ENCODE results near the gene TIMP4.

The TIMP4 gene

DNA sequence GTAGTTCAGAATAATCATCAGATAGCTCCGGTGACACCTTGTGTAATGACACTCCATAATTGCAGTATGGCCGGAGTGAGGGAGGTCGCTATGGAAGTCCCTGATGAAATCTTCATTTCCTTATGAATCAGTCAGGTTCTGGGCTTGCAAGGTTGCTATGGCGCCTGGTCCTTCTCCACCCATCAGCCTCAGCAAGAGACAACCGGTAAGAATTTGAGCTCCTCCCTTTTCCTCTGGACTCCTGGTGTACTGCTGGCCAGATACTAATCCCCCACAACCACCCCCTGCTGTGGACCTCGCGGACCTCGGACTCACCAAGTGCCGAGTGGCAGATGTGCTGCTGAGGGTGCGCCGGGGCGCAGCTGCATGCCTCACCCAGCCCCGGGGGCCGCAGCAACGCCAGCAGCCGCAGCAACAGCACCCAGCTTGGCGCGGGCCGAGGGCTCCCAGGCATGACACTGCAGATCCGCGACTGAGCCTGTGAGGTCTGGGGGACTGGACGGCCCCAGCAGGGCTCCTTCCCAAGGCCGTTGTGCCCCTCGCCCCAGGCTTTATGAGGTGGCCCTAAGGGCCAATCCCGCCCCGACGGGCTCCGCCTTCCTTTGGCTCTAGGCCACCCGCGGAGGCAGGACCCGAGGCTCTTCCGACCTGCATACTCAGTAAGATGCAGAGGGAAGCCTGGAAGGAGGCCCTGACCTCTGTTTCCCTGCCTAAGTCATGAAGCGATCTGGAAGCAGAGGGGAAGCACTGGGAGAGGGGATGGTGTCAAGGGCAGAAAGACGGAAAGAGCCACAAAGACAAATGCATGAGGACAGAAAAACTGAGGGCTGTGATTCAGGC, at the start of gene TIMP4:
TIMP4 (minus strand) TSS at position 526 of the 840 bp plus-strand sequence; CDS start at position 454, 72 bp downstream.
- peak; percentile 75 for DNase-seq (ENCODE audit: low read depth)

DNA sequence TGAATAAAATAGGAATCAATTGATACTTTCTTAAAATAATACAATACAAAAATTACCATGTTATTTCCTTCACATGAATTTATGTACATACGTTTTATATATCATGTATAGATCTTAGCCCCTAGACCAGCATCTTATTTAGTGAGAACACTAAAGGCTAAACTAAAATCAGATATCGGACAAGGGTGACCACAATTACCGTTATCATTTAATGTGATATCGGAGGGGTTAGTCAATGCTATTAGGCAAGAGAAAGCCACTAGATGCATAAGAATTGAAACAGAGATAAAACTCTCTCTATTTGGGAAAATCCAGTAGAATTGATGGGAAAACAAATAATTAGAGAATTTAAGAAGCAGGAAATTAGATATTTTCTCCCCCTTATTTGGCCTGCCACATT, 46.5 kb upstream of the TIMP4 start:
- DNase-seq (ENCODE audit: low read depth) = no peak

DNA sequence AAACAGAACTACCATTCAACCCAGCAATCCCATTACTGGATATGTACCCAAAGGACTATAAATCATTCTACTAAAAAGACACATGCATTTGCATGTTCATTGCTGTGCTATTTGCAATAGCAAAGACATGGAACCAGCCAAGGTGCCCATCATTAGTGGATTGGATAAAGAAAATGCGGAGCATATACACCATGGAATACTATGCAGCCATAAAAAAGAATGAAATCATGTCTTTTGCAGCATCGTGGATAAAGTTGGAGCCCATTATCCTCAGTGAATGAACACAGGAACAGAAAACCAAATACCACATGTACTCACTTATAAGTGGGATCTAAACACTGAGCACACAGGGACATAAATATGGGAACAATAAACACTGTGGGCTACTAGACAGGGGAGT, 43.1 kb upstream of the TIMP4 start:
- DNase-seq (ENCODE audit: low read depth) = no peak

DNA sequence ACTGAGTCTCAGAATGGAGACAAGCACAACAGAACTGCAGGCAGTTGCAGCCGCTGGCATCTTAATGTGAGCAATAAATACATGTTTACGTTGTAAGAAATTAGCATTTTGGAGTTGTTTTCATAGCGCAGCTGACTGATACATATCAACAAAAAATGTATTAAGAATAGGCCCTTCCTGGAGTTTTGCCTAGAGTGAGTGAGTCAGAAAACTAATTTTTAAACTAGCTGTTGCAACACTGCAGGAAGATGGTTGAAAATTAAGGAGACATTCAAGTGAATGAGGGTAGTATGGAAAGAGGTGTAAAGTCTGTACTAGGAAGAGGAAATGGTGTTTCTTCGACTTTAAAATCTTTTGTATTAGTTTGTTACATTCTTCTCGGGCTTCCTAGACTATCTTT, 39.6 kb upstream of the TIMP4 start:
- peak; percentile 75 for DNase-seq (ENCODE audit: low read depth)

DNA sequence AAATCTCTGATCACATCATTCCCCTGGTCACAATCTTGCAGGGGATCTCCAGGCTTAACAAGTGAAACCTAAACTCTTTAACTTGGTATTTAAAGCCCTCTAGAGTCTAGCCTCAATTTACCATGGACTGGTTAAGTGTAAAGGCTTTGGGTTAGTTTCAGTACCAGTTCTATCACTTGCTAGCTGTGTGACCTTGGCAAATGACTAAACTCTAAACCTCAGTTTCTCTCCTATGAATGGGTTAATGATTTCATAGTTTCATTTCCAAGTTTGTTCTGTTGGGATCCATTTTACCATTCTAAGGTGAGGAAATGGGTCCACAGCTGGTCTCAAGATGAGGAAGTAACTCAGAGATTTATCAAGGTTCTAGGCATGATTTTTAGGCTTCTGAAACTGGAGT, 38.8 kb upstream of the TIMP4 start:
- no peak for DNase-seq (ENCODE audit: low read depth)

DNA sequence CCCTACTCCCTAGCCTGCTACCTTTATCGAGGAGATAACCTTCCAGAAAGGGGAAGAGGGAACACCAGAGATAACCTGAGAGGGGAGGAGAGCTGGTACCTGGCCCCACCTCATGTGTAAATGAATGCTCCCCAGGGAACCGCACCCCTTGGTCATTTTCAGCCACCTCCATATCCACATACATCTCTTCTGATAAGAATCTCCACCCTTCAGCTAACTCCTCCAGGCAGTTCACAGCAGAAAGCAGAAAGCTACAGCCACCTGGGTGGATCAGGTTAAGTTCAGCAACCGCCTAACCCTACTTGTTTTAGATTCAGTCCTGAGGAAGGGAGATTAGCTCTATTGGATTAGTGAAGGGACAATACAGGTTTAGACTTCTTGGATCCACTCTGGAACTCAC, 38.0 kb upstream of the TIMP4 start:
- DNase-seq (ENCODE audit: low read depth) = no peak

DNA sequence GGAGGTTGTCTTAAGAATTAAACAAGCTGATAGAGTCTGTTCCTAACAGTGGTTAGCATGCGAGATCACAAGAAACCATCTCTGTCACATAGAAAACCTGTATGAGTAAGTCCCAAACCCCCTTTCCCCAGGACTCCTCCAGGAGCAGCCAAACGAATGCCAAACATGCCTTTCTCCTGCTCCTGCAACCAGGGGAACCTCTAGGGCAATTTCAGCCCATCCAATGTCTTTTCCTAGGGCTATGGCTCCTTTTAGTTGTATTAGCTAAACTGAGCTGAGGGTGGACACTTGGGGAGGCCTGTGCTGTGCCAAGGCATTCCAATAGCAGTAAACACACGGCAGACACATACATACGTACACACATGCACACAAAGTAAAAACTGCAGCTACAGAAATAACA, 36.5 kb upstream of the TIMP4 start:
- DNase-seq (ENCODE audit: low read depth) = no peak

DNA sequence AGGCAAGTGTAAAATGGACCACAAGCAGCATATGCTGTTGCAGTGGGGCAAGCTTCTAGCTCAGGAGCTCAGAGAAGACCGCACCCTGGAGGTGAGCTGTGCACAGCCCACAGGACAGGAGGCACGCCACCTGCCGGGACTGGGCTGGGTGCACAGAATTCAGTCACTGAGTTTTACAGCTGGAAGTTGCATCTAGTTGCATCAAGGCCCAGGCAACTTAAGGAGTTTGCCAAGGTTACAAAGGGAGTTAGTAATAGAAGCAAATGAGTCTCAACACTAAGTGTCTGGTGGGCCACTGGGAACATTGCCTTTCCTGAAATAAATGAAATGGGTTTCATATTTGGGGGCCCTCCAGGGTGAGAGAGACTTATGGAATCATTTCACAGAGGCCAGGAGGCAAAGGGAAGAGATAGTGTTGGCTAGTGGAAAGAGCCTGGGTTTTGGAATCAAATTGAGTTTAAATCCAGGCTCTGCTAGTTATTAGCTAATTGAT, 36.0 kb upstream of the TIMP4 start:
- DNase-seq (ENCODE audit: low read depth) = peak; percentile 60

DNA sequence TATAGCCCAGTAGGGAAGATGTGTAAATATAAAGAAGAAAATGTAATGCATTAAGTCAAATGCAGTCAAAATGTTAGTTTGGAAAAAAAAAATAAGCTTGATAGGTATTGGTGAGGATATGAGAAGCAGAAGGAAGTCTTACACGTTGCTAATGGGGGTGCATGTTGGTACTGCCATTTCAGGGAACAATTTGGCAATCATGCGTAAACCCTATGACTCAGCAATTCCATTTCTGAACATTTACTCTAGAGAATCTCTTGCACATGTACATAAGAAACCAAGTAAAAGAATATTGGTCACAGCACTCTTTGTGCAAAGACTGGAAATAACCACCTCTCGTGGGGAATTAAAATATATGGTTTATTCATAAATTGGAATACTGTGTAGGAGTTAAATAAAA, 35.5 kb upstream of the TIMP4 start:
- peak; percentile 98 for DNase-seq (ENCODE audit: low read depth)

DNA sequence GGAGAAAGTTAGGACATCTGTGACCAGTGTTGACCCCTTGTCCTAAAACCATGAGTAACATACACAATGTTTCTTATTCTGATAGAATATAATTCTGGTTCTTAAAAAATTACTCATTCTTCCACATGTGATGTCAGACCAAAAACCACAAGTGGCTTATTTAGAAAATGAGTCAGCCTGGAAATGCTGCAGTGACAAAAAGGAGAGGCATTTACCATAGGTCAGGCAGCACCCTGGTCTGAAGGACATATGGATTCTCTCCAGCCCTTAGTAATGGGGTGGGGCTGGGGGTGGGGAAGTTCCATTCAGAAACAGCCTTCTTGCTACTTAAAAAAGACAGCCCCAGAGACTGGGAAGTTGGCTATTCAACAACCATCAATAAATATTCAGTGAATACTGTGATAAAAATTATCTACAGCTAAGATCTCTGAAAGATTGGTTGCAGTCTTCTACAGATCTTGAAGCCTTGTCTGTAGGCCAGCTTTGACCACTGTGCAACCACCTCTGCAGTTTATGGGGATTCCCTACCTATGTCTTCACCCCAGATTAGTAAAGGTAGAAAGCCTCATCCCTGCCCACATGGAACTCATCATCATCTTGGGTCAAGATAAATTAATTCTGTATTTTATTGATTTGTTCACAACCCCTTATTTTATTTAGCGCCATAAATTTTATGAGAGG, 34.9 kb upstream of the TIMP4 start:
- DNase-seq (ENCODE audit: low read depth) = peak; percentile 99

DNA sequence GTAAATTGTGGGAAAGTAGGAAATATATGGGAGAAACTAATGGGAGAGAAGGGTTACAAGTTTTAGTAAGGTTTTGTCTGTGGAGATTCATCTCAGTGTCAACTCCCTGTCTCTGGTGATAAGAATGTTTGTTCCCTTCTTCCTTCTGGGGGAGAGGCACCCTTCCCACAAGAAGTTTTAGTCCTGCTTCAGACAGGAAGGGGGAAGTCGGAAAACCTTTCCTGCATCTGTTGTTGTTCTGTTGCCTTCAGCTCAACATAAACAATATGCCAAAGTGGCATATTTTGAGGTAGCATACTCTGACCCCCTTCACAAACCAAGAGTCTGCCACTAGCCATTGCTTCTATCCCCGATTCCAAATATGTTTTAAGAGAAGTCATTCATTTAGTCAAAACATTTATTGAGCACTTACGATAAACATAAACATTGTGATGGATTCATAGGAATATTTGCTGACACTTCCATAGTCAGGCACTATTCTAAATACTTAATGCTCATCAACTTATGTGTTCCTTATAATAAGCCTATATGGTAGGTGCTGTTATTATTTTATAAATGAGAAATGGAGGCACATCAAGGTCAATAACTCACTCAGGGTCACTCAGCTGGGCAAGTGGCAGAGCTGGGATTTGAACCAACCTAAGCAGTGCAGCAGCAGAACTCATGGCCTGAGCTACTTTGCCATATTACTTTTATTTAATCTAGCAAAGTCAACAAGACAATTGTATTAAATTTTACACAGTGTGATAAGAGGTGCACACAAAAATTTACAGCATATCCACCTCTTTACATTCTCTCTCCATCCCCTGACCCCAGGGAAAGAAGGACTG, 34.2 kb upstream of the TIMP4 start:
- DNase-seq (ENCODE audit: low read depth) = no peak

DNA sequence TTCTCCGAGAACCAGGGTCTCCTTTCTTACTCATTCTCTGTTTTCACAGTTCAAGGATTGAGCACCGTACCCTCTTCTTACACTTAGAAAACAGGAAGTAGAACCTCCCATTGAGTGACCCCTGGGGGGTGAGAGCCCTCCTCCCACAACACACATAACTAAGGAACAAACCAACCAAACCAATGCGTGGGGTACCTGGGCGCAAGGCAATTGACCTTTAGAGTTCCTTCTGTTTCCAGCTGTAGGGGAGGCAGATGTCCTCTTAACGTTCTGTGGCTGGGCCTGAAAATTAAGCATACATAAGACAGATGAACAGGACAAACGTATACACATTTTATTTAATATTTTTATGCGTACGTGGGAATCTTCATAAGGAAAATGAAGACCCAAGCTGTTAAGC, 33.5 kb upstream of the TIMP4 start:
- DNase-seq (ENCODE audit: low read depth) = no peak

DNA sequence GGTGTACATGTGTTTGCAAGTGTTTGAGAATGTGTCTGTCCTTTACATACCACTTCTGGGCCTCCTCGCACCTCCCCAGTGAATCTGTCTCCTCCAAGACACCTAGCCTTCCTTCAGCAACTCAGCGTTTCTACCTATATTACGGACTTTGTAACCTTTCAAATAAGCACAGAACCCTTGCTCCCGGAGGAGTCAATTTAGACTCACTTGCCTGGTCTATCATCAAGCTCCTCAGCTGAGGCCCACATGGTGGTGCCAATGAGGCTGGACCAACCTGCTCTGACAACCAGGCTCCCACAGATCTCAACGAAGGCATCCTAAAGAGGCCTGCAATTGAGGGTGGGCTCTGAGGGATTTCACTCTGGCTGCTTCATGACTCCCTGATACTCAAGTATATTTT, 32.8 kb upstream of the TIMP4 start:
- DNase-seq (ENCODE audit: low read depth) = no peak

DNA sequence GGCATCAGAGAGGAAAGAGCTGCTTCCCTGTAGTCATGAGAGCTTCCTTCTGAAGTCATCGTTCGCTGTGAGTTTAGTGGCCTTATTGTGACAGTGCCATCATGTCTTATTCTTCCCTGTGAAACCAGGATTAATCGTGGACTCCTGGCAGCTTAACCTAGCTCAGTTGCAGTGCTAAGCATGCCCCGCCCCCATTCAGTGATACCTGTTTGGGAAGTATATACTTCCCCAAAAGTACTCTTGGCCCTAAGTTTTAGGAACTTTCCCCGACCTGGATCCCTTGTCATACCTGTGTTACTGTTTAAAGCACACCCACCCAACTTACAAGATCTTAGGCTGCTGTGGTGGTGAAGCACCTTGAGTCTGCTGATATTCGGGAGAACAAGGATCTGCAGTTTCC, 32.1 kb upstream of the TIMP4 start:
- no peak for DNase-seq (ENCODE audit: low read depth)

DNA sequence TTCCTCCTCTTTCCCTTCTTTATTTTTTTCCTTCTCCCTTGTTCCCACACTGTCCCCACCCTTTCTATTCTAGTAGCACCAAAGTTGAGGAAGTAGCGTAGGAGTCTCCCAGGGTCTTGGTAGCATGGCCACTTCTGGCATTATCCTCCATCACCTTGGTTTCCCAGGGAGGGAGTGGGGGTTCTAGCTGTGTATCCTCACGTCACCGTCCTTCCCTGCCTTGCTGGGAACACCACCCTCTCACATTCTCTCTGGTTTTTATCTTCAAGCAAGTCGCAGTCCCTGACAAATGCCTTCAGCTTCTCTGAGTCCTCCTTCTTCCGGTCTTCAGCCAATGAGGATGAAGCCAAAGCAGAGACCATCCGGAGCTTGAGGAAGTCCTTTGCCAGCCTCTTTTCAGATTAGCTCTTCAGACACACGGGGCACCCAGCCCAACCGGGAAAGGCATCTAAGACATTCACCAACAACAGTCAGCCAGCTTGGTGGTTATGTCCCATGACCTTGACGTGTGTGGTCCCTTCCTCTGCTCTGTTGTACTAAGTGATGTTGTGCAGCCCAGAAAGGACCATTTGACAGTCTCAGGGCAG, 31.6 kb upstream of the TIMP4 start:
- DNase-seq (ENCODE audit: low read depth) = no peak

DNA sequence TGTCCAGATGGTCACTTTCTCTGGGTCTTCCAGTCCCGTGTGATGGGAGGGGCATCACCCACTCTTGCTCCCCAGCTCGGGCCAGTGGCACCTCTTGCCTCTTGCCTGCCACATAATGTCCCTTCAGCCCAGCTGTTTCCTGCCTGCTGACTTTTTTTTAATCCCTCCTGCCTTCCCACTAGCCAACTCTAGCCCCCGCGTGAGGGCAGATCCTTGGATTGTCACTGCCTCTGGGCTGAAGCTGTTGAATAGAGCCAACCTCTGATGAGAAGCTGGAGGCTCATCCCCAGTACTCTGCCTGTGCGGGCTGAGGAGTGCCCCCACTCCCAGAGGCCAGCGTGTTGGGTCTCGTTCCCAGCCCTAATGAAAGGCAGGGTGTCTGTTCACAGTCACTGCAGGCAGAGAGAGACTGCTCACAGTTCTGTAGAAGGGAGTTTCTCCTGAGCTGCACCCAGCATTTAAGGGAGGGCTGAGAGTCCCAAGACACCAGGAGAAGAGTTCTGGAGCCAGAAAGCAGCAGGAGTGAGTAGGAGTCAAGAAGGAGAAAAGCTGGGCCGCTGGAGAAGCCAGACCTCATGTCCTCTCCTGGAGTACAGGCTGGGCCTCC, 30.1 kb upstream of the TIMP4 start:
- DNase-seq (ENCODE audit: low read depth) = no peak

DNA sequence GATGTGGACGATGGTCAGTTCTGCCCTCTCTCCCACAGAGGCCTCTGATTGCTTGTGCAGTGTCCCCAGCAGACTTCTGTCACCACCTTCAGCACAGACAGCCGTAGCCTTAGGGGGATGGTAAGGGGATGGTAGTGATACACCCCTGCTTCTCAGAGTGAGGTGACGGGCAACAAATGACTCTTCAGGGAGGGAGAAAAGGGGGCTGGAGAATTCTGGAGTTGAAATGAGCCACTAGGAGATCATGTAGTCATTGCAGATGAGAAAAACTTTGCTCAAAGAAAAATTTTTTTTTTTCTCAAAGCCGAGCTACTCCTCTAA, 29.6 kb upstream of the TIMP4 start:
- no peak for DNase-seq (ENCODE audit: low read depth)

DNA sequence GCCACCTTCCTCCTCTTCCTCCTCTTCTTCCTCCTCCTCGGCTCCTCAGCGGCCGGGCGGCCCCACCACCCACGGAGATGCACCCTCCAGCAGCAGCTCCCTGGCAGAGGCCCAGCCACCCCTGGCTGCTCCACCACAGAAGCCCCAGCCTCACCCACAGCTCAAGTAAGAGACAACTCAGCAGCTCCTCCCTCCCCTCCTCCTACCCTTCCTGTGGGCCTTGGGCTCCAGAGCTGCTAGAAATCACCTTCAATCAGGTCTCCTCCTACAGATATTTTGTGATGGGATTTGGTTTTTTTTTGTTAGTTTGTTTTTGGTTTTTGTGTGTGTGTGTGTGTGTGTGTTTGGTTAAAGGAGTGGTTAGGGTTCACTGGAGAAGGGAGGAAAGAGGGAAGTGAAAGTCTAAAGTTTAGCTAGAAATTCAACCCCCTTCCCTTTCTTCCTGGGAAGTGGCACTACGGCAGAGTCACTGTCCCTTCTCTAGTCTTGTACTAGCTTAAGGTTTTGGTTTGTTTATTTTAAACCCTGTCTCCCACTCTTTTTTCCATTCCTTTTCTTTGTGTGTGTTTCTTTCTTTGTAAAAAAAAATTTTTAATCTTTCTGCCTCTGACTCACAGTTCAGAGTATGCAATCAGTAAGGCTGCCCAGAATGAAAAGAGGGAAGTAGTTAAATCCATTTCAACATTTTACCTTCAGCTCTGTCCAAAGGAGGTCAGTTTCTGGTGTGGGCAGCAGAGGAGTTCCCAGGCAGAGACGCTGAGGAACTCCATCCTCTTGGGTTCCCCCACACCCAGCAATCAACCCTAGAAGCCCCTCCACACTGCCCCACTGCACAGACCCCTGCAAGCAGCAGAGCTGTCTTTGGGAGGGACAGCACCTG, 29.0 kb upstream of the TIMP4 start:
- DNase-seq (ENCODE audit: low read depth) = peak; percentile 77

DNA sequence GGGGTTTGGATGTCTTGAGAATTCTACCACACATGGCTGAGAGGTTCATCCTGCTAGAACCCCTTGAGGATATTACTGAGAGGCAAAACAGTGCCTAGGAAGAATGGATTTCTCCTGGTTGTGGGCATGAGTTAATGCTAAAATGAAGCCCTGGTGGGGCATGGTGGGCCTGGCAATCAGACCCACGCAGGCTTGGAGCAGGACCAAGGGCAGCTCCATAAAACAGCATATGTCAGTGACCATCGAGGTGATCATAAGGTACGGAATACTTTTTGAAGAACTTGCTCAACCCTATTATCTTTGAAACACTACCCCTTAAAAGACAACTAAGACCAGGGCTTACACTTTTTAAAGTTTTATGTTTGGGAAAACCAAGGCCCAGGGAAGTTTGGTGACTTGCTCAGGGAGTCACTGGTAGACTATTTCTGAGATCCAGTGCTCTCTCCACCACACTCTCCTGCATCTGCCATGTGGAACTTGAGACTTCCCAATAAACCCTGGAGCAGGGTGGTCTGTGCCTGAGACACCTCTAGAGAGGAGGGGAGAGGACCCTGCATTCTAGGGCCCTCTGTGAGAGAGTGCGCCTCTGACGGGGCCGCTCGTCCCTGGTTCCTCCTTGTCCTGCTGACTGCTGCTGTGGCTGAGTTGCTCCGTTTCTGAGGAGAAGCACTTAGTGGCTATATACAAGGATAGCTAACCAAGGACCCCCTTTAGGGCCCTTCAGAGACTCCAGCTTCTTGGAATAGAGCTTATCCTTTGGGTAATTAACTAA, 28.0 kb upstream of the TIMP4 start:
- DNase-seq (ENCODE audit: low read depth) = no peak

DNA sequence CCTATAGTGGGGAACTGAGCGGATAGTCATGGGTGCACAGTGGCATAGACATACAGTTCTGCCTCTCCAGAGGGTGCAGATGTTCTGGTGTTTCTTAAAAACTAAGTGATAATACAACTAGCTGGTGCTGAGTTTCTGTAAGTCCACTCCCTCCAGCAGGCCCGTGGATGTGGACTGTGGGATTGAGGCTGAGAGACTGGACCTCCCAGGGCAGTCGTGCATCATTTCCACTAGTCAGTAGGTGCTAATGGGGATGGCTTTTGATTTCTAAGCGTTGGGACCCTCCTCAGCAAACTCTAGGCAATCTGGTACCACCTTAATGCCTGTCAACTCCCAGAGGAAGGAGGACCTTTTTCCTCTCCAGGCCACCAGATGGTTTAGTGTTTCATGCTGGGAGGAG, 27.3 kb upstream of the TIMP4 start:
- no peak for DNase-seq (ENCODE audit: low read depth)

Measured in fibroblast of gingiva (primary cell).